ENCODE results near the gene SLC38A8.

The SLC38A8 gene

GRCh38 chr16:84040226-84040822 lies 2.3 kb downstream of the SLC38A8 start:
- Histone ChIP-seq H3K27ac (ENCODE audit: low read length) (no peak overlapping the region), H3K9me3 (ENCODE audit: insufficient read depth, low read length) (no peaks in the 10 kb centered on the region), H3K4me2 (ENCODE audit: low read length) (no peak overlapping the region), H4K20me1 (ENCODE audit: insufficient read depth, low read length) (no peaks in the 10 kb centered on the region), H3K4me1 (ENCODE audit: low read length) (no peaks in the 10 kb centered on the region), H3K79me2 (ENCODE audit: low read length) (no peaks in the 10 kb centered on the region), H2AFZ (ENCODE audit: low read depth, low read length) (no peak overlapping the region), H3K4me3 (ENCODE audit: low read length) (no peak overlapping the region), H3K9ac (ENCODE audit: low read length) (no peak overlapping the region), H3K36me3 (replicated peaks; ENCODE audit: low read depth, low read length) (no peaks in the 10 kb centered on the region), H3K27me3 (ENCODE audit: low read depth, low read length) (peaks cover 7% of the 10 kb centered on the region)
- no peak for TF ChIP-seq EZH2phosphoT487 (IDR thresholded peaks at IDR 0.05; ENCODE audit: low read depth)
- no peak for TF ChIP-seq CTCF (IDR thresholded peaks at IDR 0.05; ENCODE audit: low read depth, low read length)

- no peak overlapping the region for H3K27ac ChIP-seq (ENCODE audit: low read length)
- H3K9ac ChIP-seq (ENCODE audit: low read length): no peak overlapping the region
- H3K27me3 ChIP-seq (ENCODE audit: low read depth, low read length): peaks cover 10% of the 10 kb centered on the region
- H4K20me1 ChIP-seq (ENCODE audit: insufficient read depth, low read length): no peaks in the 10 kb centered on the region
- no peaks in the 10 kb centered on the region for H3K4me1 ChIP-seq (ENCODE audit: low read length)
- TF ChIP-seq CTCF (IDR thresholded peaks at IDR 0.05; ENCODE audit: low read depth, low read length) (no peak), EZH2phosphoT487 (IDR thresholded peaks at IDR 0.05; ENCODE audit: low read depth) (no peak)
- H3K36me3 ChIP-seq (replicated peaks; ENCODE audit: low read depth, low read length): no peaks in the 10 kb centered on the region
- H3K4me2 ChIP-seq (ENCODE audit: low read length): no peak overlapping the region
- no peak overlapping the region for H3K4me3 ChIP-seq (ENCODE audit: low read length)
- no peak overlapping the region for H2AFZ ChIP-seq (ENCODE audit: low read depth, low read length)
- H3K9me3 ChIP-seq (ENCODE audit: insufficient read depth, low read length): no peaks in the 10 kb centered on the region
- H3K79me2 ChIP-seq (ENCODE audit: low read length): no peaks in the 10 kb centered on the region
Measured at GRCh38 chr16:84039696-84040095, 2.9 kb downstream of the SLC38A8 start.

GRCh38 chr16:84038469-84038868 lies 4.1 kb downstream of the SLC38A8 start:
- Histone ChIP-seq H3K79me2 (ENCODE audit: low read length) (no peaks in the 10 kb centered on the region), H3K36me3 (replicated peaks; ENCODE audit: low read depth, low read length) (no peaks in the 10 kb centered on the region)
- TF ChIP-seq CTCF (IDR thresholded peaks at IDR 0.05; ENCODE audit: low read depth, low read length) (no peak), EZH2phosphoT487 (IDR thresholded peaks at IDR 0.05; ENCODE audit: low read depth) (no peak)

GRCh38 chr16:84036982-84037425 lies 5.6 kb downstream of the SLC38A8 start:
- H3K9ac ChIP-seq (ENCODE audit: low read length): no peak overlapping the region
- H4K20me1 ChIP-seq (ENCODE audit: insufficient read depth, low read length): no peaks in the 10 kb centered on the region
- no peak for TF ChIP-seq CTCF (IDR thresholded peaks at IDR 0.05; ENCODE audit: low read depth, low read length)
- no peak for TF ChIP-seq EZH2phosphoT487 (IDR thresholded peaks at IDR 0.05; ENCODE audit: low read depth)
- H3K27ac ChIP-seq (ENCODE audit: low read length): no peak overlapping the region
- no peaks in the 10 kb centered on the region for H3K9me3 ChIP-seq (ENCODE audit: insufficient read depth, low read length)
- no peak overlapping the region for H3K4me3 ChIP-seq (ENCODE audit: low read length)
- H2AFZ ChIP-seq (ENCODE audit: low read depth, low read length): no peak overlapping the region
- peaks cover 10% of the 10 kb centered on the region; the same call in 1 of the 2 replicates for H3K27me3 ChIP-seq (ENCODE audit: low read depth, low read length)
- no peaks in the 10 kb centered on the region for H3K36me3 ChIP-seq (replicated peaks; ENCODE audit: low read depth, low read length)
- H3K4me1 ChIP-seq (ENCODE audit: low read length): no peaks in the 10 kb centered on the region
- no peak overlapping the region for H3K4me2 ChIP-seq (ENCODE audit: low read length)
- H3K79me2 ChIP-seq (ENCODE audit: low read length): no peaks in the 10 kb centered on the region

More at GRCh38 chr16:84038469-84038868, 4.1 kb downstream of the SLC38A8 start:
- H3K27ac ChIP-seq (ENCODE audit: low read length): no peak overlapping the region
- H3K27me3 ChIP-seq (ENCODE audit: low read depth, low read length): peaks cover 10% of the 10 kb centered on the region; the same call in 1 of the 2 replicates
- no peaks in the 10 kb centered on the region for H3K4me1 ChIP-seq (ENCODE audit: low read length)
- H3K4me2 ChIP-seq (ENCODE audit: low read length): no peak overlapping the region
- H3K9me3 ChIP-seq (ENCODE audit: insufficient read depth, low read length): no peaks in the 10 kb centered on the region
- H4K20me1 ChIP-seq (ENCODE audit: insufficient read depth, low read length): no peaks in the 10 kb centered on the region
- H3K4me3 ChIP-seq (ENCODE audit: low read length): no peak overlapping the region
- no peak overlapping the region for H3K9ac ChIP-seq (ENCODE audit: low read length)
- H2AFZ ChIP-seq (ENCODE audit: low read depth, low read length): no peak overlapping the region
